Body of pancreas (tissue), 4 donors: ENCODE measurements around the gene BICD1. TPM values are rescaled to one million over a fixed set of nuclear protein-coding genes. Genes with fewer than 3 reads are reported as not detected.

ENCODE experiments used
- ATAC-seq: fragments of 150-250 bp; one replicate; pipeline ENCODE4 v1.9.1; 2016
- DNase-seq, 4 donors: peaks; one replicate each; pipeline ENCODE4 v3.0.0-alpha.2; 2019
- H3K27ac ChIP-seq, 4 donors: fragments of 200-600 bp; sonication (generic); 1 replicate in 3 of 4; 2 replicates in 1 of 4; pipeline versions ENCODE4 v1.5.1 to v1.6.1; 2016 to 2019; ENCODE audit warnings: mild to moderate bottlenecking in 1 of 4, mixed read lengths in 1 of 4, moderate library complexity in 1 of 4
- H3K27me3 ChIP-seq, 2 donors: fragments of 200-600 bp; sonication (generic); one replicate each; pipeline ENCODE4 v1.6.0; 2016; ENCODE audit warnings: mild to moderate bottlenecking in 1 of 2
- H3K36me3 ChIP-seq, 2 donors: fragments of 200-600 bp; sonication (generic); replicated peaks in 1 of 2; 2 replicates each; pipeline ENCODE4 v1.5.1; 2016; ENCODE audit warnings: low read depth in 2 of 2; ENCODE audit not compliant: insufficient read depth in 1 of 2
- H3K4me1 ChIP-seq: fragments of 200-600 bp; sonication (generic); one replicate; pipeline ENCODE4 v1.6.0; 2016
- H3K4me3 ChIP-seq, 2 donors: fragments of 200-600 bp; sonication (generic); 1 replicate in 1 of 2; 2 replicates in 1 of 2; pipeline ENCODE4 v1.5.1; 2016 to 2019
- H3K9me3 ChIP-seq, 3 donors: fragments of 200-600 bp; sonication (generic); 1 replicate in 2 of 3; 2 replicates in 1 of 3; pipeline ENCODE4 v1.5.1; 2016
- CTCF ChIP-seq, 7 experiments: fragments of 450-650 bp in 4 of 7; fragments of 200-600 bp in 3 of 7; sonication (generic) in 3 of 7; IDR thresholded peaks; one replicate each; pipeline ENCODE4 v1.5.1; 2016 to 2019; ENCODE audit warnings: antibody characterized with exemption in 7 of 7
- POLR2A ChIP-seq, 3 donors: fragments of 450-650 bp; IDR thresholded peaks; one replicate each; pipeline ENCODE4 v1.6.1; 2016; ENCODE audit warnings: antibody characterized with exemption in 3 of 3, mild to moderate bottlenecking in 2 of 3
- WGBS, 2 donors: methylation state at CpG; one replicate each; pipeline ENCODE4 v1.1.5; 2017; 5-methylcytosine and 5-hydroxymethylcytosine counted together
- intact Hi-C: fragments of 100-400 bp; cut with DNase I; formaldehyde crosslinking; loops from one replicate; pipeline ENCODE4 v1.15.1; 2023
- total RNA-seq, 2 donors: library from RNA; depleted of rRNA; stranded (reverse); fragments of >200 nt; gene quantifications; one replicate each; pipeline ENCODE4 v1.1.0, GENCODE V29; 2016

Gene BICD1
- total RNA-seq, 2 donors from 2014 or later: 3.0 to 6.2 TPM

GRCh38 chr12:32149489-32149888 lies 42.8 kb downstream of the BICD1 start:
- intact Hi-C loops: no loop called here
- Histone ChIP-seq H3K4me1 (no peaks in the 10 kb centered on the region), H3K27me3 (no peaks in the 10 kb centered on the region), H3K4me3 (no peak overlapping the region), H3K36me3 (no peaks in the 10 kb centered on the region), H3K9me3 (no peaks in the 10 kb centered on the region), H3K27ac (no peak overlapping the region)
- no peak for ATAC-seq
- TF ChIP-seq CTCF (IDR thresholded peaks at IDR 0.05) (no peak), POLR2A (IDR thresholded peaks at IDR 0.05) (no peak)
- no peak for DNase-seq

GRCh38 chr12:32151086-32151485 lies 44.4 kb downstream of the BICD1 start:
- DNase-seq (no peak), ATAC-seq (no peak)
- H3K4me3 ChIP-seq: no peak overlapping the region
- H3K4me1 ChIP-seq: no peaks in the 10 kb centered on the region
- TF ChIP-seq POLR2A (IDR thresholded peaks at IDR 0.05) (no peak), CTCF (IDR thresholded peaks at IDR 0.05) (no peak)
- no peaks in the 10 kb centered on the region for H3K9me3 ChIP-seq
- no peak overlapping the region for H3K27ac ChIP-seq
- 78 to 85% methylated on average over 1 of the region's 1 CpG for WGBS, 2 donors
- no peaks in the 10 kb centered on the region for H3K27me3 ChIP-seq
- intact Hi-C loops: no loop called here
- no peaks in the 10 kb centered on the region for H3K36me3 ChIP-seq

GRCh38 chr12:32151552-32151951 lies 44.9 kb downstream of the BICD1 start:
- Histone ChIP-seq H3K27me3 (no peaks in the 10 kb centered on the region), H3K27ac (no peak overlapping the region), H3K9me3 (no peaks in the 10 kb centered on the region), H3K36me3 (no peaks in the 10 kb centered on the region), H3K4me1 (no peaks in the 10 kb centered on the region), H3K4me3 (no peak overlapping the region)
- no peak for ATAC-seq
- intact Hi-C loops: no loop called here
- no peak for TF ChIP-seq POLR2A (IDR thresholded peaks at IDR 0.05)
- no peak for TF ChIP-seq CTCF (IDR thresholded peaks at IDR 0.05)
- no peak for DNase-seq

- ATAC-seq (no peak), DNase-seq (no peak)
- Histone ChIP-seq H3K27me3 (no peaks in the 10 kb centered on the region), H3K9me3 (no peaks in the 10 kb centered on the region), H3K36me3 (no peaks in the 10 kb centered on the region), H3K4me1 (no peaks in the 10 kb centered on the region), H3K27ac (no peak overlapping the region), H3K4me3 (no peak overlapping the region)
- intact Hi-C loops: no loop called here
- TF ChIP-seq POLR2A (IDR thresholded peaks at IDR 0.05) (no peak), CTCF (IDR thresholded peaks at IDR 0.05) (no peak)
- 70 to 73% methylated on average over 3 of the region's 3 CpGs for WGBS, 2 donors
These were observed 48.4 kb downstream of the BICD1 start for GRCh38 chr12:32155041-32155440.

- H3K36me3 ChIP-seq: no peaks in the 10 kb centered on the region
- WGBS, 2 donors: 34 to 64% methylated on average over 4 of the region's 4 CpGs
- H3K27me3 ChIP-seq: no peaks in the 10 kb centered on the region
- intact Hi-C loops: no loop called here
- H3K27ac ChIP-seq: no peak overlapping the region
- no peak for TF ChIP-seq CTCF (IDR thresholded peaks at IDR 0.05)
- no peak for TF ChIP-seq POLR2A (IDR thresholded peaks at IDR 0.05)
- DNase-seq: no peak
- no peak for ATAC-seq
- H3K4me1 ChIP-seq: no peaks in the 10 kb centered on the region
- no peak overlapping the region for H3K4me3 ChIP-seq
- H3K9me3 ChIP-seq: no peaks in the 10 kb centered on the region
These were observed 49.4 kb downstream of the BICD1 start for GRCh38 chr12:32155961-32156529.
